PC-9 (cell line): ENCODE results near the gene BCAR3.

Experiments used
- EZH2 ChIP-seq: fragments of 200-600 bp; sonication (generic); IDR thresholded peaks from 2 replicates; pipeline ENCODE4 v1.8.0; 2017; ENCODE audit warnings: antibody characterized with exemption, low read depth
- TF ChIP-seq, protein P1 (sequence below): fragments of 200-600 bp; sonication (generic); conservative IDR thresholded peaks from 2 replicates; pipeline ENCODE4 v1.6.1; 2017; ENCODE audit warnings: mixed run types, antibody characterized with exemption, mild to moderate bottlenecking, moderate library complexity

DNA sequence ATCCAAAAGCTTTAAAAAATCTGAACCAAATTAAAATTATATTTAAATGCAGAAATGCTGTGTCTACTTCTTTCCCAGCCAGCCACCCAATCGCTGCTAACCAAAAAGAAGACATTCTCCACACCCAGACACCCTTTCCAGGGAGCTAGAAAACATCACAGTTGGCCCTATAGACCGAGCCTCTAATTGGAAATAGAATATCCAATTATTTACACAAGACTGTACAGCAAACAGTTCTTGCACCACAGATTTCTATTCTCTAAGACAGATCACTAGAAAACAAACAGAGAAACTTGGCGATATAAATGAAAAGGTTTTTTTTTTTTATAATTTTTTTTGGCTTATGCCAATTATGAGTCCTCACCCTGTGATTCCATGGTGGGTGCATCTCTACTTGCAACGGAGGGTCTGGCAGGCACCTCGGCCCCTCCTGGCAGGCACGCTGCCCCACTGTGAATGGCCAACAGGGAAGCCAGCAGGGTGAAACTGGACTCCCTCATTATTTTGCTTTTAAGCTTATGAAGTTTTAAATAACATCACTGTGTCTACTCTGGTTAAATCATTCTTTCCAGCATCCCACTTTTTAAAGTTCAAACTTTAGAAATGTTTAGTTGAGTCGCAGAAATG is 29.2 kb downstream of the BCAR3 start:
- no peak for TF ChIP-seq EZH2
- TF ChIP-seq, protein P1, sequence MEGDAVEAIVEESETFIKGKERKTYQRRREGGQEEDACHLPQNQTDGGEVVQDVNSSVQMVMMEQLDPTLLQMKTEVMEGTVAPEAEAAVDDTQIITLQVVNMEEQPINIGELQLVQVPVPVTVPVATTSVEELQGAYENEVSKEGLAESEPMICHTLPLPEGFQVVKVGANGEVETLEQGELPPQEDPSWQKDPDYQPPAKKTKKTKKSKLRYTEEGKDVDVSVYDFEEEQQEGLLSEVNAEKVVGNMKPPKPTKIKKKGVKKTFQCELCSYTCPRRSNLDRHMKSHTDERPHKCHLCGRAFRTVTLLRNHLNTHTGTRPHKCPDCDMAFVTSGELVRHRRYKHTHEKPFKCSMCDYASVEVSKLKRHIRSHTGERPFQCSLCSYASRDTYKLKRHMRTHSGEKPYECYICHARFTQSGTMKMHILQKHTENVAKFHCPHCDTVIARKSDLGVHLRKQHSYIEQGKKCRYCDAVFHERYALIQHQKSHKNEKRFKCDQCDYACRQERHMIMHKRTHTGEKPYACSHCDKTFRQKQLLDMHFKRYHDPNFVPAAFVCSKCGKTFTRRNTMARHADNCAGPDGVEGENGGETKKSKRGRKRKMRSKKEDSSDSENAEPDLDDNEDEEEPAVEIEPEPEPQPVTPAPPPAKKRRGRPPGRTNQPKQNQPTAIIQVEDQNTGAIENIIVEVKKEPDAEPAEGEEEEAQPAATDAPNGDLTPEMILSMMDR: no peak
